HEK293 (cell line): ENCODE data around the gene PPP2R2D.

ENCODE experiments used
- CTCF ChIA-PET: fragments of 350-600 bp; formaldehyde crosslinking; extraction: SDS; loops from one replicate; lab custom pipeline; 2021; ENCODE audit warnings: antibody characterized with exemption; lab: Yijun Ruan, JAX
- POLR2A ChIA-PET: fragments of 300-600 bp; formaldehyde crosslinking; extraction: SDS; loops from one replicate; lab custom pipeline; 2020; ENCODE audit warnings: antibody characterized with exemption, inconsistent platforms; lab: Yijun Ruan, JAX
- H3K27ac ChIP-seq: fragments of 200-500 bp; sonication (Bioruptor generic); 2 replicates; pipeline ENCODE4 v1.5.1; 2014; ENCODE audit warnings: low read depth, low read length, control low read depth, inconsistent platforms; ENCODE audit errors: extremely low read depth
- H3K36me3 ChIP-seq, 2 experiments: fragments of 200-500 bp in 1 of 2; sonication (Bioruptor generic) in 1 of 2; 1 replicate in 1 of 2; 2 replicates in 1 of 2; pipeline ENCODE4 v1.5.1; 2014 to 2017; ENCODE audit warnings: inconsistent platforms in 2 of 2, low read length in 2 of 2; ENCODE audit not compliant: control insufficient read depth in 2 of 2, insufficient read depth in 1 of 2
- H3K4me1 ChIP-seq: fragments of 200-500 bp; sonication (Bioruptor generic); 2 replicates; pipeline ENCODE4 v1.5.1; 2014; ENCODE audit warnings: mild to moderate bottlenecking, low read length, inconsistent platforms; ENCODE audit not compliant: control insufficient read depth, insufficient read depth
- H3K4me3 ChIP-seq: 2 replicates; pipeline ENCODE4 v1.5.1; 2011; ENCODE audit warnings: low read depth, mild to moderate bottlenecking, control low read depth, low read length, moderate library complexity
- H3K9me3 ChIP-seq: fragments of 200-500 bp; sonication (Bioruptor generic); 2 replicates; pipeline ENCODE4 v1.5.1; 2014; ENCODE audit warnings: low read depth, low read length, inconsistent platforms; ENCODE audit not compliant: control insufficient read depth, insufficient read depth
- BCL11B ChIP-seq: fragments of 450-650 bp; formaldehyde crosslinking; IDR thresholded peaks from 2 replicates; pipeline ENCODE4 v1.5.1; 2016; ENCODE audit warnings: low read depth, missing biosample characterization, missing genetic modification characterization
- PRDM1 ChIP-seq: fragments of 450-650 bp; formaldehyde crosslinking; IDR thresholded peaks from 2 replicates; pipeline ENCODE4; 2016; ENCODE audit warnings: missing biosample characterization, missing genetic modification characterization
- SP2 ChIP-seq: fragments of 450-650 bp; formaldehyde crosslinking; IDR thresholded peaks from 2 replicates; pipeline ENCODE4 v1.5.1; 2016; ENCODE audit warnings: missing biosample characterization, missing genetic modification characterization
- SP3 ChIP-seq: fragments of 450-650 bp; formaldehyde crosslinking; IDR thresholded peaks from 2 replicates; pipeline ENCODE4 v1.5.1; 2016; ENCODE audit warnings: missing biosample characterization, missing genetic modification characterization
- ZBTB17 ChIP-seq: fragments of 450-650 bp; formaldehyde crosslinking; IDR thresholded peaks from 2 replicates; pipeline ENCODE4 v1.5.1; 2016; ENCODE audit warnings: missing biosample characterization, missing genetic modification characterization
- ZBTB20 ChIP-seq: fragments of 450-650 bp; formaldehyde crosslinking; IDR thresholded peaks from 2 replicates; pipeline ENCODE4 v1.5.1; 2016; ENCODE audit warnings: missing biosample characterization, missing genetic modification characterization
- ZBTB21 ChIP-seq: fragments of 450-650 bp; formaldehyde crosslinking; IDR thresholded peaks from 2 replicates; pipeline ENCODE4 v1.5.1; 2017; ENCODE audit warnings: missing biosample characterization, missing genetic modification characterization
- ZBTB48 ChIP-seq: fragments of 450-650 bp; formaldehyde crosslinking; IDR thresholded peaks from 2 replicates; pipeline ENCODE4 v1.5.1; 2016; ENCODE audit warnings: missing biosample characterization, missing genetic modification characterization
- ZEB2 ChIP-seq: fragments of 450-650 bp; formaldehyde crosslinking; IDR thresholded peaks from 2 replicates; pipeline ENCODE4 v1.5.1; 2016; ENCODE audit warnings: missing biosample characterization, missing genetic modification characterization
- ZNF19 ChIP-seq: fragments of 450-650 bp; formaldehyde crosslinking; IDR thresholded peaks from 2 replicates; pipeline ENCODE4; 2016; ENCODE audit warnings: missing biosample characterization, missing genetic modification characterization, low read depth
- ZNF335 ChIP-seq: fragments of 450-650 bp; formaldehyde crosslinking; conservative IDR thresholded peaks from 2 replicates; pipeline ENCODE4 v1.5.1; 2016; ENCODE audit warnings: missing biosample characterization, missing genetic modification characterization
- ZNF549 ChIP-seq: fragments of 450-650 bp; IDR thresholded peaks from 2 replicates; pipeline ENCODE4 v1.5.1; 2018; ENCODE audit warnings: missing biosample characterization, missing genetic modification characterization, mild to moderate bottlenecking, inconsistent platforms, moderate library complexity
- ZNF555 ChIP-seq: fragments of 450-650 bp; formaldehyde crosslinking; conservative IDR thresholded peaks from 2 replicates; pipeline ENCODE4 v1.5.1; 2017; ENCODE audit warnings: missing biosample characterization, mild to moderate bottlenecking, missing genetic modification characterization, inconsistent platforms
- ZNF571 ChIP-seq: fragments of 450-650 bp; formaldehyde crosslinking; IDR thresholded peaks from 2 replicates; pipeline ENCODE4 v1.5.0; 2017; ENCODE audit warnings: missing biosample characterization, missing genetic modification characterization
- ZNF600 ChIP-seq: fragments of 450-650 bp; formaldehyde crosslinking; IDR thresholded peaks from 2 replicates; pipeline ENCODE4 v1.5.1; 2016; ENCODE audit warnings: missing biosample characterization, missing genetic modification characterization
- ZNF624 ChIP-seq: fragments of 450-650 bp; formaldehyde crosslinking; IDR thresholded peaks from 2 replicates; pipeline ENCODE4 v1.5.1; 2017; ENCODE audit warnings: missing biosample characterization, missing genetic modification characterization
- ZNF660 ChIP-seq: fragments of 450-650 bp; IDR thresholded peaks from 2 replicates; pipeline ENCODE4 v1.5.1; 2018; ENCODE audit warnings: missing biosample characterization, mild to moderate bottlenecking, missing genetic modification characterization
- ZNF76 ChIP-seq: fragments of 450-650 bp; formaldehyde crosslinking; IDR thresholded peaks from 2 replicates; pipeline ENCODE4; 2016; ENCODE audit warnings: low read depth, missing biosample characterization, missing genetic modification characterization, borderline replicate concordance
- TF ChIP-seq, protein P1 (sequence below): fragments of 450-650 bp; formaldehyde crosslinking; IDR thresholded peaks from 2 replicates; pipeline ENCODE4 v1.5.1; 2016; ENCODE audit warnings: missing biosample characterization, missing genetic modification characterization
- TF ChIP-seq, protein P2 (sequence below): fragments of 450-650 bp; formaldehyde crosslinking; optimal IDR thresholded peaks from 2 replicates; pipeline ENCODE3; 2016; ENCODE audit warnings: missing biosample characterization, mild to moderate bottlenecking, missing genetic modification characterization
- TF ChIP-seq, protein P3 (sequence below): sonication (generic); formaldehyde crosslinking; IDR thresholded peaks from 2 replicates; pipeline ENCODE4 v1.8.1; 2022; ENCODE audit warnings: mild to moderate bottlenecking, moderate library complexity, missing genetic modification reagents

Gene PPP2R2D

DNA sequence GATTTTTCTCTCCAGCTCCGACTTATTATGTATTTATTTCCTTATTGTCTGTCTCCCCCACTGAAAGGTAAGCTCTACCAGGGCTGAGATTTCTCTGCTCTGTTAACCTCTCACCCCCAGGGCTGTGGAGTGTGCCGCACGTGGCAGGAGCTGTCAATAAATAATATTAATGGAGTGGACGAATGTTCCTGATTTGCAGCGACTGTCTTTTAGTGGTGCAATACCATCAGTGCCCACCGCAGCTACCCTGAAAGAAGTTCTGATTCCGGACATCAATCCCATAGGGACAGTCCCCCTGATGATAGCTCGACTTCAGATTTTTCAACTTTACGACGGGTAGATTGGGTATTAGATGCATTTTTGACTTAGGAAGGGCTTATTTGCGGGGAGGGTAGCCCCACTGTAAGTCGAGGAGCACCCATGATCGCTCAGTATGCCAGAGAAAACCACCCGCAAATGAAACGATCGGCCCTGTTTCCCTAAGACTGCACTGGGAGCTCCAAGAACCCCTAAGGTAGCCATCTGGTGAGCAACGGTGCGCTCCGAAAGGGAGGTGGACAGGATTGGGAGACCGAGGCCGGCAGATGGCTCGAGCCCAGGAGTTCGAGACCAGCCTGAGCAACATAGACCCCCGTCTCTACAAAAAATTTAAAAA lies 986 bp upstream of the PPP2R2D start (continued):
- TF ChIP-seq ZBTB21 = no peak
- TF ChIP-seq ZNF624 (tag by site-specific recombination) = no peak

DNA sequence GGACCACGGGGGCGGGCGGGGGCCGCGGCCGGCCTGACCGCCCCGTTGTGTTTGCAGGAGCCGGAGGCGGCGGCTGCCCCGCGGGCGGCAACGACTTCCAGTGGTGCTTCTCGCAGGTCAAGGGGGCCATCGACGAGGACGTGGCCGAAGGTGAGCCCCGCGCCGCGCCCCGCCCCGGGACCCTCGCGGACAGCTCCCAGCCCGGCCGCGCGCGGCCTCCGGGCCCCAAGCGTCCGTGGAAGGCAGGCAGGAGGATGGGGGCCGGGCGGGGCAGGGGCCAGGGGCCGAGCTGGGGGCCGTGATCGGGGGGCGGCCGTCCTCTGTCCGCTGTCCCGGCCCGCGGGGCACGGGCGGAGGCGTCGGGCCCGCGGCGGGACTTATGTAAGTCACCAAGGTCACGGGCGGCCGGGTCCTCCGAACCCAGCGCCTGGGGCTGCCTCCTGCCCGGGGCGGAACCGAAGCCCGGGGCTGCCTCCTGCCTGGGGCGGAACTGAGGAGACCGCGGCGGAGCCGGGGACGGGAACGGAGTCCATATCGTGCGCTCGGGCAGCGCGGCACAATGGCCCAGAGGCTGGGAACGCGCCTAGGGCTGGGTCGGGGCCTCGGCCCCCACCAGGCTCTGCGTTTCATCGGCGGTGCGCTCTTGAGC lies 497 bp downstream of the PPP2R2D start:
- Histone ChIP-seq H3K4me1 (peaks cover 25% of the 10 kb centered on the region), H3K27ac (peak overlapping the region; percentile 83), H3K36me3 (peaks cover 11 to 14% of the 10 kb centered on the region in 2 experiments; a peak in 2 of 3 replicates), H3K4me3 (peak overlapping the region; percentile 53), H3K9me3 (no peaks in the 10 kb centered on the region)
- ChIA-PET POLR2A (interaction anchor here (1.7 kb wide), 1 partner anchor 9 kb away, joined by 4 read pairs; no protein-coding TSS in a partner anchor), CTCF (interaction anchor here (0.6 kb wide), 2 partner anchors 12 to 137 kb away, joined by 3 read pairs; no protein-coding TSS in a partner anchor)
- TF ChIP-seq BCL11B = no peak
- TF ChIP-seq ZNF660 (tag by site-specific recombination) = no peak
- TF ChIP-seq ZNF76 = peak; percentile 60; the same call in 1 of the 2 replicates
- TF ChIP-seq, protein P1, sequence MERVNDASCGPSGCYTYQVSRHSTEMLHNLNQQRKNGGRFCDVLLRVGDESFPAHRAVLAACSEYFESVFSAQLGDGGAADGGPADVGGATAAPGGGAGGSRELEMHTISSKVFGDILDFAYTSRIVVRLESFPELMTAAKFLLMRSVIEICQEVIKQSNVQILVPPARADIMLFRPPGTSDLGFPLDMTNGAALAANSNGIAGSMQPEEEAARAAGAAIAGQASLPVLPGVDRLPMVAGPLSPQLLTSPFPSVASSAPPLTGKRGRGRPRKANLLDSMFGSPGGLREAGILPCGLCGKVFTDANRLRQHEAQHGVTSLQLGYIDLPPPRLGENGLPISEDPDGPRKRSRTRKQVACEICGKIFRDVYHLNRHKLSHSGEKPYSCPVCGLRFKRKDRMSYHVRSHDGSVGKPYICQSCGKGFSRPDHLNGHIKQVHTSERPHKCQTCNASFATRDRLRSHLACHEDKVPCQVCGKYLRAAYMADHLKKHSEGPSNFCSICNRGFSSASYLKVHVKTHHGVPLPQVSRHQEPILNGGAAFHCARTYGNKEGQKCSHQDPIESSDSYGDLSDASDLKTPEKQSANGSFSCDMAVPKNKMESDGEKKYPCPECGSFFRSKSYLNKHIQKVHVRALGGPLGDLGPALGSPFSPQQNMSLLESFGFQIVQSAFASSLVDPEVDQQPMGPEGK (tag by site-specific recombination) = peak; percentile 53; the same call in 1 of the 2 replicates
- TF ChIP-seq, protein P2, sequence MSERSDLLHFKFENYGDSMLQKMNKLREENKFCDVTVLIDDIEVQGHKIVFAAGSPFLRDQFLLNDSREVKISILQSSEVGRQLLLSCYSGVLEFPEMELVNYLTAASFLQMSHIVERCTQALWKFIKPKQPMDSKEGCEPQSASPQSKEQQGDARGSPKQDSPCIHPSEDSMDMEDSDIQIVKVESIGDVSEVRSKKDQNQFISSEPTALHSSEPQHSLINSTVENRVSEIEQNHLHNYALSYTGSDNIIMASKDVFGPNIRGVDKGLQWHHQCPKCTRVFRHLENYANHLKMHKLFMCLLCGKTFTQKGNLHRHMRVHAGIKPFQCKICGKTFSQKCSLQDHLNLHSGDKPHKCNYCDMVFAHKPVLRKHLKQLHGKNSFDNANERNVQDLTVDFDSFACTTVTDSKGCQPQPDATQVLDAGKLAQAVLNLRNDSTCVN (tag by site-specific recombination) = peak; percentile 91
- no peak for TF ChIP-seq ZNF571 (tag by site-specific recombination)
- 0 out of 2 replicates have a peak, but pooled peaks have one; percentile 36 for TF ChIP-seq ZEB2 (tag by site-specific recombination)
- TF ChIP-seq ZBTB17 (tag by site-specific recombination) = peak; percentile 38; the same call in 1 of the 2 replicates
- TF ChIP-seq ZNF555 (tag by site-specific recombination) = no peak
- peak; percentile 85 for TF ChIP-seq ZNF335
- TF ChIP-seq ZNF600 (tag by site-specific recombination) = peak; percentile 73
- no peak for TF ChIP-seq ZNF549 (tag by site-specific recombination)
- TF ChIP-seq, protein P3, sequence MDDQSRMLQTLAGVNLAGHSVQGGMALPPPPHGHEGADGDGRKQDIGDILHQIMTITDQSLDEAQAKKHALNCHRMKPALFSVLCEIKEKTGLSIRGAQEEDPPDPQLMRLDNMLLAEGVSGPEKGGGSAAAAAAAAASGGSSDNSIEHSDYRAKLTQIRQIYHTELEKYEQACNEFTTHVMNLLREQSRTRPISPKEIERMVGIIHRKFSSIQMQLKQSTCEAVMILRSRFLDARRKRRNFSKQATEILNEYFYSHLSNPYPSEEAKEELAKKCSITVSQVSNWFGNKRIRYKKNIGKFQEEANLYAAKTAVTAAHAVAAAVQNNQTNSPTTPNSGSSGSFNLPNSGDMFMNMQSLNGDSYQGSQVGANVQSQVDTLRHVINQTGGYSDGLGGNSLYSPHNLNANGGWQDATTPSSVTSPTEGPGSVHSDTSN = 0 out of 2 replicates have a peak, but pooled peaks have one; percentile 45
- peak; percentile 79 for TF ChIP-seq SP2
- peak; percentile 50; the same call in 1 of the 2 replicates for TF ChIP-seq ZBTB20 (tag by site-specific recombination)
- peak; percentile 38; the same call in 1 of the 2 replicates for TF ChIP-seq SP3

DNA sequence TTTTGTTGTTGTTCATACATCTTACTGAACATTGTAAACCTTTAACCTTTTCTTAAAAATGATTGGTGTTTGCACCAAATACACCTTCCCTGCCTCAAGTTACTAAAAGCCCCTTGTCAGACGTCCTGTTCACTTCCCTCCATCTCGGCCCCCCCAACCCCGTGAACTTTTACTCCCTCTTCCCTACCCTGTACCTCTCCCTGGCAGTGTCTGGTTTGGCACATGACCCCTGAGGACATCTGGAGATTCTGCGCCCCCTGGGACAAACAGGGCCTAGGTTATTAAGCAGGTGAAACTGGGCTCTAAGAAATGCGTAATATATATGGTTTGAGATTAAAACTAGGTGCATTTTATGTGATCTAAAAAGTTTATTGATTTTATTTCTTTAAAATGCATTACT lies 1.4 kb downstream of the PPP2R2D start:
- POLR2A ChIA-PET = no interaction called here
- Histone ChIP-seq H3K36me3 (peaks cover 14 to 15% of the 10 kb centered on the region in 2 experiments; a peak in 2 of 3 replicates), H3K27ac (no peak overlapping the region), H3K4me1 (peaks cover 25% of the 10 kb centered on the region), H3K9me3 (no peaks in the 10 kb centered on the region), H3K4me3 (peak overlapping the region; percentile 53)
- CTCF ChIA-PET = interaction anchor here (1.9 kb wide), 1 partner anchor 17 kb away, joined by 7 read pairs; no protein-coding TSS in a partner anchor
- TF ChIP-seq ZNF19 (tag by site-specific recombination) (no peak), ZBTB48 (tag by site-specific recombination) (peak; percentile 43; the same call in 1 of the 2 replicates), PRDM1 (tag by site-specific recombination) (peak; percentile 4; the same call in 1 of the 2 replicates)
